Esophagus squamous epithelium (tissue), 4 donors: ENCODE results near the gene LPAR5.

ENCODE experiments used
- POLR2A ChIP-seq, 4 donors: fragments of 450-650 bp; IDR thresholded peaks; one replicate each; pipeline ENCODE4 v1.6.1; 2017; ENCODE audit warnings: antibody characterized with exemption in 4 of 4, mild to moderate bottlenecking in 4 of 4, moderate library complexity in 3 of 4
- TF ChIP-seq, protein P1 (sequence below), 6 experiments: fragments of 450-650 bp in 4 of 6; fragments of 200-600 bp in 2 of 6; sonication (generic) in 2 of 6; IDR thresholded peaks; one replicate each; pipeline ENCODE4 v1.5.1; 2016 to 2019; ENCODE audit warnings: antibody characterized with exemption in 6 of 6, mild to moderate bottlenecking in 4 of 6, moderate library complexity in 4 of 6

DNA sequence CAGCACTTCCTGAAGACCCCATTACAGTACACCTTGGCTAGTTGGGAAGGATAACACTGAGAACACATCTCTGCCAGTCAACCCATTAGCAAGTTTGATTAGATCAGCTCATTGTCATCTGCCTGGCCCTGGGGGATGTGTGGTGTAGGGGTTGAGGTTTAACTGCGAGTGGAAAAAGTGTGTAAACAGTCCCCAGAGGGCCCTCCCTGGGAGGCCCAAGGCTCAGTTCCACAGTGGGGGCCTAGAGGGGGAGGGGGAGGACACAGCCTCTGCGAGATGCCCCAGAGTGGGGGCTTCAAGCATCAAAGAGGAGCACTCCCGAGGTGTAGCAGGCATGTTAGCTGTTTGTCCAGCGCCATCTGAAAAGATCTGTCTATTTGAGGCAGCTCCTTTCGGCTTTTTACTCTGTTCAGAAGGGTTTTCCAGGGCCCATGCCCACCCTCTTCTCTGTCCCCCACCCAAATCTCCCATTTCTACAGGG, 344 bp downstream of the LPAR5 start:
- TF ChIP-seq, protein P1, sequence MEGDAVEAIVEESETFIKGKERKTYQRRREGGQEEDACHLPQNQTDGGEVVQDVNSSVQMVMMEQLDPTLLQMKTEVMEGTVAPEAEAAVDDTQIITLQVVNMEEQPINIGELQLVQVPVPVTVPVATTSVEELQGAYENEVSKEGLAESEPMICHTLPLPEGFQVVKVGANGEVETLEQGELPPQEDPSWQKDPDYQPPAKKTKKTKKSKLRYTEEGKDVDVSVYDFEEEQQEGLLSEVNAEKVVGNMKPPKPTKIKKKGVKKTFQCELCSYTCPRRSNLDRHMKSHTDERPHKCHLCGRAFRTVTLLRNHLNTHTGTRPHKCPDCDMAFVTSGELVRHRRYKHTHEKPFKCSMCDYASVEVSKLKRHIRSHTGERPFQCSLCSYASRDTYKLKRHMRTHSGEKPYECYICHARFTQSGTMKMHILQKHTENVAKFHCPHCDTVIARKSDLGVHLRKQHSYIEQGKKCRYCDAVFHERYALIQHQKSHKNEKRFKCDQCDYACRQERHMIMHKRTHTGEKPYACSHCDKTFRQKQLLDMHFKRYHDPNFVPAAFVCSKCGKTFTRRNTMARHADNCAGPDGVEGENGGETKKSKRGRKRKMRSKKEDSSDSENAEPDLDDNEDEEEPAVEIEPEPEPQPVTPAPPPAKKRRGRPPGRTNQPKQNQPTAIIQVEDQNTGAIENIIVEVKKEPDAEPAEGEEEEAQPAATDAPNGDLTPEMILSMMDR (IDR thresholded peaks at IDR 0.05): no peak
- TF ChIP-seq POLR2A (IDR thresholded peaks at IDR 0.05): no peak
